Glomerular endothelial cell (primary cell): Measurements from ENCODE around the gene TRIM56. TPM values are rescaled to one million over a fixed set of nuclear protein-coding genes. Genes with fewer than 3 reads are reported as not detected.
"Not testable (repeated sequence)": the region's sequence is repeated elsewhere in the genome, so short reads cannot be mapped to it uniquely, and the experiment has no call there.

Experiments
- DNase-seq: peaks from one replicate; pipeline ENCODE4 v3.0.0-alpha.2; 2011; ENCODE audit warnings: low read depth, low spot score; ENCODE audit errors: extremely low read depth
- total RNA-seq: library from RNA; depleted of rRNA; stranded (reverse); fragments of >200 nt; gene quantifications from 2 replicates; pipeline ENCODE4 v1.2.3, GENCODE V29; 2015

TRIM56 gene
- total RNA-seq, result 13.0 and 23.5 TPM in 2 replicates

GRCh38 chr7:101085162-101085964 lies at the start of gene TRIM56:
Gene TRIM56 (plus strand): TSS chr7:101085481. CDS start chr7:101087313, 1,832 bp downstream.
- DNase-seq, result no peak

GRCh38 chr7:101035941-101036340 lies 49.3 kb upstream of the TRIM56 start:
- DNase-seq, result no peak

- not testable (repeated sequence) for DNase-seq
Observed at GRCh38 chr7:101041283-101041682, 44.0 kb upstream of the TRIM56 start.

- no peak for DNase-seq
Observed at GRCh38 chr7:101058355-101058754, 26.9 kb upstream of the TRIM56 start.

GRCh38 chr7:101059620-101059942 lies 25.7 kb upstream of the TRIM56 start:
- no peak for DNase-seq

GRCh38 chr7:101060992-101061391 lies 24.3 kb upstream of the TRIM56 start:
- DNase-seq, result no peak

GRCh38 chr7:101064176-101064550 lies 21.1 kb upstream of the TRIM56 start:
- not testable (repeated sequence) for DNase-seq

- not testable (repeated sequence) for DNase-seq
Observed at GRCh38 chr7:101065162-101065561, 20.1 kb upstream of the TRIM56 start.

GRCh38 chr7:101066141-101066832 lies 19.0 kb upstream of the TRIM56 start:
- no peak for DNase-seq

GRCh38 chr7:101066833-101067177 lies 18.5 kb upstream of the TRIM56 start:
- no peak for DNase-seq

GRCh38 chr7:101068401-101068800 lies 16.9 kb upstream of the TRIM56 start:
- no peak for DNase-seq

GRCh38 chr7:101071362-101072104 lies 13.7 kb upstream of the TRIM56 start:
- DNase-seq, result not testable (repeated sequence)

- no peak for DNase-seq
Observed at GRCh38 chr7:101075646-101076045, 9.6 kb upstream of the TRIM56 start.

- not testable (repeated sequence) for DNase-seq
Observed at GRCh38 chr7:101076183-101076582, 9.1 kb upstream of the TRIM56 start.

- DNase-seq, result no peak
Observed at GRCh38 chr7:101077303-101078086, 7.8 kb upstream of the TRIM56 start.

- no peak for DNase-seq
Observed at GRCh38 chr7:101081432-101081831, 3.8 kb upstream of the TRIM56 start.

- no peak for DNase-seq
Observed at GRCh38 chr7:101084865-101085161, 468 bp upstream of the TRIM56 start.

- DNase-seq, result no peak
Observed at GRCh38 chr7:101087334-101088068, 2.2 kb downstream of the TRIM56 start.

GRCh38 chr7:101088069-101088425 lies 2.8 kb downstream of the TRIM56 start:
- no peak for DNase-seq

GRCh38 chr7:101088858-101089529 lies 3.7 kb downstream of the TRIM56 start:
- DNase-seq, result no peak
